ENCODE results near the gene ECM1. TPM values are rescaled to one million over a fixed set of nuclear protein-coding genes. Genes with fewer than 3 reads are reported as not detected.

ECM1 gene
- total RNA-seq, 1 experiment from 2014 or later, result 1.4 TPM

DNA sequence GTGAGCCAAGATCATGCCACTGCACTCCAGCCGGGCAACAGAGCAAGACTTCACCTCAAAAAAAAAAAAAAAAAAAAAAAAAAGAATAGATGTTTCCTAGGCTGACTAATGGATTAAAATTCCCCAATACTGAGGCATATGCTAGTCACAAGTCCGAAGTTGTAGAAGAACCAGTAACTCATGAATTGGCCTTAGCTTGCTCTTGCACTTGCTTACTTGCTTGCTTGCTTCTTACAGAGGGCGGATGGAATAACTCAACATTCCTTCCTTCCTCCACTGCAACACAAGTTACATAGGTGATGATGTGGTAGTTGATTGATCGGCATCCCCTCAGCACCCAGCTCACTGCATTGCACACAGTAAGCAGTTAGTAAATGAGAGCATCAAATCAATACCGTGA is 23.5 kb upstream of the ECM1 start:
- Histone ChIP-seq H3K4me2 (ENCODE audit: insufficient read depth, insufficient read length, low read length) (no peak overlapping the region), H4K20me1 (ENCODE audit: control insufficient read depth, insufficient read depth, insufficient read length) (no peaks in the 10 kb centered on the region), H2BK15ac (ENCODE audit: low read depth, low read length) (no peak overlapping the region), H3K9ac (ENCODE audit: extremely low read depth, insufficient read length, low read length) (no peak overlapping the region), H3K4ac (ENCODE audit: low read depth, low read length) (no peak overlapping the region), H3K23me2 (ENCODE audit: insufficient read length, low read depth, low read length, poor library complexity, severe bottlenecking) (peaks cover 6% of the 10 kb centered on the region), H3K4me1 (ENCODE audit: insufficient read depth, low read length) (no peaks in the 10 kb centered on the region), H4K91ac (ENCODE audit: insufficient read length, low read depth, low read length) (no peak overlapping the region), H3K9me3 (ENCODE audit: control insufficient read depth, low read depth, low read length) (no peaks in the 10 kb centered on the region), H2BK5ac (ENCODE audit: insufficient read length, low read length) (no peak overlapping the region), H3T11ph (ENCODE audit: low read length) (no peak overlapping the region), H2BK12ac (ENCODE audit: insufficient read length, low read depth, low read length) (no peak overlapping the region), H4K5ac (ENCODE audit: insufficient read length, low read depth, low read length) (no peak overlapping the region), H3K27me3 (ENCODE audit: insufficient read depth, low read length) (no peaks in the 10 kb centered on the region), H3K14ac (ENCODE audit: insufficient read depth, low read length) (no peak overlapping the region), H2AK5ac (ENCODE audit: insufficient read length, low read length) (no peak overlapping the region), H3K56ac (ENCODE audit: insufficient read length, low read depth, low read length) (no peak overlapping the region), H2BK120ac (ENCODE audit: low read depth, low read length, poor library complexity, severe bottlenecking) (no peak overlapping the region), H3K18ac (ENCODE audit: insufficient read length, low read depth, low read length) (no peak overlapping the region), H3K27ac (ENCODE audit: insufficient read length, low read depth, low read length) (no peak overlapping the region), H4K8ac (replicated peaks; ENCODE audit: insufficient read length, low read depth, low read length) (no peak overlapping the region), H3K79me2 (ENCODE audit: insufficient read depth, low read length) (no peaks in the 10 kb centered on the region), H3K23ac (ENCODE audit: insufficient read length, low read depth, low read length) (no peak overlapping the region), H3K79me1 (ENCODE audit: insufficient read depth, low read depth, low read length, poor library complexity, severe bottlenecking) (no peaks in the 10 kb centered on the region), H2AFZ (ENCODE audit: low read length) (no peak overlapping the region), H2BK20ac (ENCODE audit: low read depth, low read length, poor library complexity, severe bottlenecking) (no peak overlapping the region)
- Mint-ChIP-seq H3K27ac (no peak overlapping the region), H3K9me3 (no peaks in the 10 kb centered on the region; a peak in 1 of 5 replicates), H3K36me3 (ENCODE audit: insufficient read depth in 1 of 3, low read depth in 3 of 3) (peaks cover 4 to 10% (median 9%) of the 10 kb centered on the region in 3 experiments; a peak in 6 of 7 replicates), H3K27me3 (ENCODE audit: low read depth) (peaks cover 2% of the 10 kb centered on the region; the same call in 1 of the 2 replicates), H3K4me1 (peaks cover 5 to 10% of the 10 kb centered on the region in 2 experiments), H3K4me3 (no peak overlapping the region)
- whole genome bisulfite sequencing (ENCODE audit: extremely low coverage, insufficient read length, low lambda C conversion rate), result no CpG with 5 or more reads among the region's 5 CpGs
- TF ChIP-seq, protein P1, sequence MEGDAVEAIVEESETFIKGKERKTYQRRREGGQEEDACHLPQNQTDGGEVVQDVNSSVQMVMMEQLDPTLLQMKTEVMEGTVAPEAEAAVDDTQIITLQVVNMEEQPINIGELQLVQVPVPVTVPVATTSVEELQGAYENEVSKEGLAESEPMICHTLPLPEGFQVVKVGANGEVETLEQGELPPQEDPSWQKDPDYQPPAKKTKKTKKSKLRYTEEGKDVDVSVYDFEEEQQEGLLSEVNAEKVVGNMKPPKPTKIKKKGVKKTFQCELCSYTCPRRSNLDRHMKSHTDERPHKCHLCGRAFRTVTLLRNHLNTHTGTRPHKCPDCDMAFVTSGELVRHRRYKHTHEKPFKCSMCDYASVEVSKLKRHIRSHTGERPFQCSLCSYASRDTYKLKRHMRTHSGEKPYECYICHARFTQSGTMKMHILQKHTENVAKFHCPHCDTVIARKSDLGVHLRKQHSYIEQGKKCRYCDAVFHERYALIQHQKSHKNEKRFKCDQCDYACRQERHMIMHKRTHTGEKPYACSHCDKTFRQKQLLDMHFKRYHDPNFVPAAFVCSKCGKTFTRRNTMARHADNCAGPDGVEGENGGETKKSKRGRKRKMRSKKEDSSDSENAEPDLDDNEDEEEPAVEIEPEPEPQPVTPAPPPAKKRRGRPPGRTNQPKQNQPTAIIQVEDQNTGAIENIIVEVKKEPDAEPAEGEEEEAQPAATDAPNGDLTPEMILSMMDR (conservative IDR thresholded peaks at IDR 0.05), result no peak
- no peak for DNase-seq

Data from H9 (cell line).